Germinal center (tissue), 1 donor: ENCODE data around the gene SLC17A2.

Source experiments
- DNase-seq: peaks from one replicate; pipeline ENCODE4 v3.0.0; 2012; ENCODE audit warnings: mixed read lengths, low spot score

The SLC17A2 gene, protein sequence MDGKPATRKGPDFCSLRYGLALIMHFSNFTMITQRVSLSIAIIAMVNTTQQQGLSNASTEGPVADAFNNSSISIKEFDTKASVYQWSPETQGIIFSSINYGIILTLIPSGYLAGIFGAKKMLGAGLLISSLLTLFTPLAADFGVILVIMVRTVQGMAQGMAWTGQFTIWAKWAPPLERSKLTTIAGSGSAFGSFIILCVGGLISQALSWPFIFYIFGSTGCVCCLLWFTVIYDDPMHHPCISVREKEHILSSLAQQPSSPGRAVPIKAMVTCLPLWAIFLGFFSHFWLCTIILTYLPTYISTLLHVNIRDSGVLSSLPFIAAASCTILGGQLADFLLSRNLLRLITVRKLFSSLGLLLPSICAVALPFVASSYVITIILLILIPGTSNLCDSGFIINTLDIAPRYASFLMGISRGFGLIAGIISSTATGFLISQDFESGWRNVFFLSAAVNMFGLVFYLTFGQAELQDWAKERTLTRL

DNA sequence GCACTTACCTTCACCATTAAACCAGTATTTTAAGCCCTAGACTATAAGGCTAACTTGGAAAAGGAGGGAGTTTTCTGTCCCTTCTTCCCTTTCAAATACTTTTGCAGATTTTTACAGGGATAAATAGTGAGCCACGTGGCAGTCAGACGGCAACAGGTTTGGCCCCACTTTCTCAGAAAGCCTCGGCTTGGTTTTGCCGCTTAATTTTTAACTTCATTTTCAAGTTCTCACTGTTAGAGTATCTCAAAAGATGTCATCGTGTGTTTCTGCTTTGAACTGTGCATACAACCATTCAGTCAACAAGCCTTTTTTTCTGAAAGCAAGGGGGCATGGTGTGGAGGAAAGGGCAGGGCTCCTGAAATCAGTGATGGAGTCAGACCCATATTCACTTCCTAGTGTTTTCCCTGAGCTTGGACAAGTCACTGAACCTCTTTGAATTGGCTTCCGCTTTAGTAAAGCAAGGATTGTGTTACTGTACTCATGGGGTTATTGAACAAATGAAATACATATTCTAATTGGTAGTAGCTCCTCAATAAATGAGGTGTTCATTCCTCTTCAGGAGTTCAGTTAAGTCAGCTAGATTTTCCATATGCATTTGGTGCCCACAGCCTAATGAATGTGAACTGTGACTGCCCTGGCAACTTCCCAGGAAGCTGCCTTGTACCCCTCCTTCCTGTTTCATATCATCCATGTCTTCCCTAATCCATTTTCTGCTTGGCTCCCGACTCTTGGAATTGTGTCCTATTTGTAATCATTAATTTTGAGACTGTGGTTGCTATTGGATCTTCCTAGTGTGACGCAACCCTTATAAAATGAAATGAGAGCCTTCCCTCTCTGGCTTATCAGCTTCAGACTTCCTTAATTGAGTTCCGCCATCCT, at the start of gene SLC17A2:
TSS of gene SLC17A2 (minus strand) at position 160 of the 879 bp plus-strand sequence. CDS start 4,895 bp downstream, outside the sequence.
- no peak for DNase-seq

DNA sequence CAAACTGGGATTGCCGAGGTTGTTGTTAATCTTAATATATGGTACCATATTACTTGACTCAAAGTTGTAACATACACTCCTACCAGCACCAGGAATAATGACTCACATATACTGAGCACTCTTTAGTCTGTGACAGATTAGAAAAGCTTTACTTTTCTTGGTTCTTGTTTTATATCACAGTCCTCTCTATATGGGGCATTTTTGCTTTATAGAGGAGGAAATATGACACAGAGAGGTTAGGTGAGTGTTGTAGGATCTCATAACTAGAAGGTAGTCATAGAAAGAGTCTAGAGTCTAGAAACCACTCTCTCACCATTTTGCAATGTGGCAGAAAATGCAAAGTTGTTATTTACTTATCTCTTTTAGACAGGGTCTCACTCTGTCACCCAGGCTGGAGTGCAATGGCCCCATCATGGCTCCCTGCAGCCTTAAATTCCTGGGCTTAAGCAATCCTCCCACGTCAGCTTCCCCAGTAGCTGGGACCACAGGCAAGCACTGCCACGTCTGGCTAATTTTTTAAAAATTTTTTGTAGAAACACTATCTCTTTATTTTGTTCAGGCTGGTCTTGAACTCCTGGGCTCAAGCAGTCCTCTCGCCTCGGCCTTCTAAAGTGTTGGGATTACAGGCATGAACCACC, 45.6 kb upstream of the SLC17A2 start:
- no peak for DNase-seq

DNA sequence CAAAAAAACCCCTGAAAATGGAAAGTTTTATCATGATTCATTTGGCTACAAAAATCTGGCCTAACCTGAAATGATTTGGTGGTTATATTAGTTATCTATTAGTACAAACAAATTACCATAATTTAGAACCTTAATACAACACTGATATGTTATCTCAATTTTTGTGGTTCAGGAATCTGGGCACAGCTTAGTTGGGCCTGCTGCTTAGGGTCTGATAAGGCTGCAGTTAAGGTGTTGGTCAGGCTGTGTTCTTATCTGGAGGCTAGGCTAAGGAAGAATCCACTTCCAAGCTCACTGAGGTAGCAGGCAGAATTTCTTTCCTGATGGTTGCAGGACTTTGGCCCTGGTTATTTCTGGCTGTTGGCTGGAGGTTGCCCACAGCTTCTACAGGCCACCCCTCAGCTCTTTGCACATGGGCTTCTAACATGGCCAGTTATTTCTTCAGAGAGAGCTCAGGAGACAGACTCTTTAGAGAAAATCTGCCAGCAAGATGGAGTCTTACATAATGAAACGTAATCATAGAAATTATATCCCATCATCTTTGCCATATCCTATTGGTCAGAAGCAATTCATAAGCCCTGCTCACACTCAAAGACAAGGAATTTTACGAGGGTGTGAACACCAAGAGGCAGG, 43.5 kb upstream of the SLC17A2 start:
- DNase-seq, result no peak

DNA sequence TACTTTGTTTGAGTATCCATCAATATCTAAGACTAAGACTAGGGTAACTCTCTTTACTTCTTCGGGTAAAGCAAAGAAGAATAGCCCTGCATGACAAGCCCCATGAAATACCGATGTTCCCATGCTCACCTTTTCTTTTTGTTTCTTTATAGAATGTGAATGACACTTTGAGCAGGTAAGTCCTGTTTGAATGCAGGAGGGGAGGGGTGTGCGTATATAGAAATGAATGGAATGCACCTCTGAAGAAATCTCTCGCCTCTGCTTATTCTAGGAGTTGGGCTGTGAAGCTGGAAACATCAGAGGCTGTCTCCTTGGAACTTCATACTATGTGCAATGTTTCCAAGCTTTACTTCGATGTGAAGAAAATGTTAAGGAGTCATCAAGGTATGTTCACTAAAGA, 42.4 kb upstream of the SLC17A2 start:
- DNase-seq, result no peak

DNA sequence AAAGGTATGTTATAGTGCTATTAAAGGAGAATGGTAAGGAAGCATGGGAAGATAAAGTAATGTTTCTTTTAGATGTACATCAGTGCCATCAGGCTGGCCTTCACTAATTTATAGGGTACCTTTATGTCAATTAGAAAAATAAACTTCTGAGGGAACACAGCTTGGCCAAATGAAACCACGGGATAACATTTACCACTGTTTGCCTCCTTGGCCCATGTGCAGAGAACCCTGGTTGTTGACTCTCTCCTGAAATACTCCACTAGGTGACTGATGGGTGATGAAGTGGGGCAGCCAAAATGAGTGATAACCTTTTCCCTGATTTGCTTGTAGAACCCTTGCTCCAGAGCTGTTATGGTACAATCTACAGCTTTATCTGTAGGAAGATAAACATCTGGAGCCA, 41.6 kb upstream of the SLC17A2 start:
- DNase-seq, result no peak

DNA sequence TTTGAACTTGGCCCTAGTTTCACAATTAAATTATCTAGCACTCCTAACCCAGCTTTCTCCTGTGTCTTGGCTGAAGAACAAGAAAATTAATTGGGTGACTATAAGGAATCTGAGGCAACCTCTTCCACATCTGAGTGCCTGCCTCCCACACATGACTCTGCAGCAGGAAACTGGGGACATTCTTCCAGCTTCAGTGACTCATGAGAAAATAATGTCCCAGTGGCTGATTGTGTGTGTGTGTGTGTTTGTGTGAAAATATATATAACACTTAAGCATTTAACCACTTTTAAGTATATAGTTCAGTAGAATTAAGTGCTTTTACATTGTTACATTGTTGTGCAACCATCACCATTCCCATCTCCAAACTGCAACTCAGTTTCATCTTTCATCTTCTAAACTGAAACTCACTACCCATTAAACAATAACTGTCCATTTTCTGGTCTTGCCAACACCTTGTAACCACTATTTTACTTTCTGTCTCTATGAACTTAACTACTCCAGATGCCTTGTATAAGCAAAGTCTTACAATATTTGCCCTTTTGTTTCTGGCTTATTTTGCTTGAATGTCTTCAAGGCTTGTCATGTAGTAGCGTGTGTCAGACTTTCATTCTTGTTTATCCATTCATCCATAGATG, 40.8 kb upstream of the SLC17A2 start:
- no peak for DNase-seq

DNA sequence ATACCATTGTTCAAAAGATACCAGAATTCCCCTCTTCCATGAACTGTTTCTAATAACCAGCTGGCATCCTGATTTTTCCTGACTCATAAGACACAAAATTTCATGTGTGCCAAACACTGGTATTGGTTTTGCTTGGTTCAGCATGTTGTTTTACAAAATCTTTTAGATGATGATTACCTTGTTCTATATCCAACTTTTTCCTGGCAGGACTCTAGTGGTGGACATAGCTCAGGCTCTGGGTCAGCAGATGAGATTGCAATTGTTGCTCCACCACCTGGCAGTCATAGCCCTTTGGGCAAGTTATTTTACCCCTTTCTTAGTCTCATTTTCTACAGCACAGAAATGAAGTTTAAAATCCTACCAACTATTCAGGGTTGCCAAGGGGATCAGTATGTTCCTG, 38.3 kb upstream of the SLC17A2 start:
- no peak for DNase-seq

DNA sequence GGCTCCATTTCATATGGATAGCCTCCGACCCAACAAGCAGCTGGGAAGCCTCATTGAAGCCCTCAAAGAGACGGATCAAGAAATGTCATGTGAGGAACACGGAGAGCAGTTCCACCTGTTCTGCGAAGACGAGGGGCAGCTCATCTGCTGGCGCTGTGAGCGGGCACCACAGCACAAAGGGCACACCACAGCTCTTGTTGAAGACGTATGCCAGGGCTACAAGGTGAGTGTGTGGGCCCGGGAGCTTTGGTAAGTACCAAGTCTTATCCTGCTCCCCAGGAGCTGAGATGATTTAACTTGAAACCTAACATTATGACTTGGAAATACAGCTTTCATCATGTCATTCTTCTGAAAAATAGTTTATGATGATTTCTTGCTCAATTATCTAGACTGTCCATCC, 36.2 kb upstream of the SLC17A2 start:
- no peak for DNase-seq

DNA sequence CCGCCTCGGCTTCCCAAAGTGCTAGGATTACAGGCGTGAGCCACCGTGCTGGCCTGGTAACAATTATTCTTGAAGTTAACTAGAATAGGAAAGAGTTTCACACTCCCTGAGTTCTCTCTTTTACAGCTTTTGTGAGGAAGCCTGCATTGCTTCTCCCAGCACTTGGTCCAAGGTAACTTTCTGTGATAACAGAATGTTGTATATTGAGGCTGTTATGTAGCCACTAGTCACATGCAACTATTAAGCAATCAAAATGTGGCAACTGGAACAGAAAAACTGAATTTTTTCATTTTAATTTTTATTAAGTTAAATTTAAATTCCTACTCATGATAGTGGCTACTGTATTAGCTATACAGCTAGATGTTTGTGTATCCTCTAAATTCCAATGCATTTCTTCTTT, 34.6 kb upstream of the SLC17A2 start:
- DNase-seq, result no peak

DNA sequence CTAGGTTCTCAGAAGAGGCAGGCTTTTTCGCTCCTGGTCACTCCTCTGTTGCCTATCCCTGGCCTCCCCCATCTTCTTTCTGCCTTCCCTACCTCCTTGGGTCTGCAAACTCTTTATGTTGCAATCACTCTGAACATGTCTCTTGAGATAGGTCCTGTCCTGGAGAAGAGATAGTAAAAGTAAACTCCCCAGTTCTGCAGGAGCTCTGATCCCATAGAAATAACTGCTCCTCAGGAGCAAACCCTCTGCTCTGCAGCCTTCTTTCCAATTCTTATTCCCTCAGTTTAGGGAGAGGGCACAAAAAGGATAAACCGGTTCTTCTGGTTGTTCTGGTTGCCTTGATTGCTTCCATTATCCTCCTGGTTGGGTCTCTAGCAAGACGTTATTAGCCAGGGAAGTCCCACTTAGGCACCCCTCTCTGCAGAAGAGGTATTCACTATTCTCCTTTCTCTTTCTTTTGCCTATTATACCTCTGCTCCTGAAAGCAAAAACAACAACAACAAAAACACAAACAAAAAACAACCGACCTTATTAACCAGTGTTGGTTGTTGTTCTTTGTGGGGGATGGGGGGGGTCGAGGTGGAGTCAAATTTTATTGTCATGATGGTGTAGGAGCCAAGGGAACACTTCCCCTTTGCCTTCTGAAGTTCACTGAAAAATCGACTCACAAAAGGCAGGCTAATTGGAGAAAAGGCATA, 33.1 kb upstream of the SLC17A2 start:
- peak; percentile 19 for DNase-seq

DNA sequence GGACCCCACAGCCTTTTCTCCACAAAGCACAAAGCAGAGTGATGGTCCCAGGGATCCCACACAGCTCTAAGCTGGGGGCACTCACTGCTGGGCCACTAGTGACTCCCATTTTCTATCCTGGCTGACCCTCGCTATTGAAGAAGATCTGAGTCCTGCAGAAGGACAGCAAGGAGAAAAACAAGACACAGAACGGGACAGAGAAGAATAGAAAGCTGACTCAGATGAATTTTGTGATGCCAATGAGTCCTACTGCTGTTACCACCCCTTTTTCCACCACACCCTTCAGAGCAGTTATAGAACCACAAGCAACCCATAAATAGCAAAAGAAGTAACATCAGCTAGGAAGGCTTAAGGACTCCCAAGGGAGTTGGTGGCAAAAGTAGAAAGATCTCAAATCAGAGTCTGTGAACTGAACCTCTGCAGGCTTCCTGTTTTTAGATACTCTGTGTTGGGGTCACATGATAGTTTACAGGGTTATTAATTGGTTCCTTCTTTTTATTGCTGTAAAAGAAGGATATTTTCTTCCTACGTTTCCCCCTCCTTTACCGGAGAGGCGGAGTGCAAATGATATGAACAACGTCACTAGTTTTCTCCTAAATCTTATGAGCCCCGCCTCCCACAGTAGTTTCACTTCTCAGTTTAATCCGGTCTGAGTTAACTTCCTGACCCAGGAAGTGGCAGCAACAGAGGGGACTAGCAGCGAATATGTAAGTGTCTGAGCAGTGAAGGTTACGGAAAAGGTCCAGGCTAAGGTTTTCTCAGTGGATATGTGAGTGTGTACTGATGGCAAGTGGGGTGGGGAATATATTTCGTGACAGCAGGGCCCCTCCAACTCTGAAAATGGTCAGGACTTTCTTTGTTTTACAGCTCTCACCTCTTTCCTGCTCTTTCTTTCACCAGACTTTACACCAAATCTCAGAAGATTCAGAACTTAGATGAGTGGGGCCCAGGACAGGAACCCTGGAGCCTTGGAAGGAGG, 31.9 kb upstream of the SLC17A2 start, which contains the start of gene TRIM38:
TSS of gene TRIM38 (plus strand) at position 654 of the 979 bp plus-strand sequence. CDS start 3,721 bp downstream, outside the sequence.
- peak; percentile 89 for DNase-seq

DNA sequence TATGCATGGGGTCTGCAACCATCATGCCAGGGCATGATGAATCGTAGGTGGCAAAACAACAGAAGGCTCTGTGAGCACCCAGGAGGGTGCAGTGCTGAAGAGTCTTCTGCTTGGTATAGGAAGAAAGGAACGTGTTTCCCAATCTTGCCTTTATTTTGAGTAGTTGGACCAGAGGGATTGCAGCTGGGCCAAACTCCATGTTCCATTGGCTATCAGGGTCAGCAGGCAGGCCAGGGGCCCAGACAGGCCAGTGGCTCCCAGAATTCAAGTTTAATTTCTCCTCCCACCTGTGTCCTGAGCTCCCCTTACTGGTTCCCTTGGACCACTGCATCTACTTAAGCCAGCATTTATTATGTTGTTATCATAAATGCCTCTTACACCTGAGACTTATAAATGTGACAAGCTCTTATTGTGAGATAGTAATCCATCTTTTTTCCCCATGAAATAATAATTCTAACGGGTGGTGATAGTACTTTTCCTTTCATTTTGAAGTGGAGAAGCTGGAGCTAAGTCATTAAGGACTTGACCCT, 31.2 kb upstream of the SLC17A2 start:
- DNase-seq, result peak; percentile 5

DNA sequence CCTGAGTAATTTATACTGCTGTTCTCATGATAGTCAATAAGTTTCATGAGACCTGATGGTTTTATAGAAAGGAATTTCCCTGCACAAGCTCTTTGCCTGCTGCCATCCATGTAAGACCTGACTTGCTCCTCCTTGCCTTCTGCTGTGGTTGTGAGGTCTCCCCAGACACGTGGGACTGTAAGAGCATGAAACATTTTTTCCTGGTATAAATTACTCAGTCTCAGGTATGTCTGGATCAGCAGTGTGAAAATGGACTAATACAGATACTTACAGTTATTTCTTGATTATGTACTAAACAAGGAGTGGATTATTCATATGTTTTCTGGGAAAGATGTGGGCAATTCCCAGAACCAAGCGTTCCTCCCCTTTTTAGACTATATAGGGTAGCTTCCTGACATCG, 30.2 kb upstream of the SLC17A2 start:
- DNase-seq, result no peak

DNA sequence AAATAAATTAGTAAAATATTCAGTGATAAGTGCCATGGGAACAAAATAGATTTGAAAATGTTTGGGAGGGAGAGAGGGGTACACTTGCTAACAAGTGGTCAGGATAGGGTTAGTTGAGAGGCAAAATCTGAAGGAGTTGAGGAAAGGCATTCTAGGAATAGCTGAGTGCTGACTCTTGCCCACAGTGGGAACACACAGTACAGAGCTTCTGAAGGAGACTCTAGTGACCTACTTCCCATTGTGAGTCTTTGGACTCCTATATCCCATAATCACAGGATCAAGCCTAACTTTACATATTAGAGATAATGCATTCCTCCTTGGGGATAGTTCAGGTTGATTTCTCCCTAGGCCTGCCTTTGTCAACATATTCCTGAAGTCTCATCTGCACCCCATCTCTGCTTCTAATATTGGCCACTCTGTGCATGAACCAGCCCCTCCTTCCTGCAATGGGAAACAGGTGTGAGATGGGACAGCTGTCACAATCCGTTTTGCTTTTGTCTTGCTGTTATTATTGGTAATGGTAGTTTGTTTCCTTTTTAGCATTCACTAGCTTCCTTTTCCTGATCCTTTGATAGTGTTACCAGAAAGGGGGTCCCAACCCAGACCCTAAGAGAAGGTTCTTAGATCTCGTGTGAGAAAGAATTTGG, 29.5 kb upstream of the SLC17A2 start:
- DNase-seq, result no peak

DNA sequence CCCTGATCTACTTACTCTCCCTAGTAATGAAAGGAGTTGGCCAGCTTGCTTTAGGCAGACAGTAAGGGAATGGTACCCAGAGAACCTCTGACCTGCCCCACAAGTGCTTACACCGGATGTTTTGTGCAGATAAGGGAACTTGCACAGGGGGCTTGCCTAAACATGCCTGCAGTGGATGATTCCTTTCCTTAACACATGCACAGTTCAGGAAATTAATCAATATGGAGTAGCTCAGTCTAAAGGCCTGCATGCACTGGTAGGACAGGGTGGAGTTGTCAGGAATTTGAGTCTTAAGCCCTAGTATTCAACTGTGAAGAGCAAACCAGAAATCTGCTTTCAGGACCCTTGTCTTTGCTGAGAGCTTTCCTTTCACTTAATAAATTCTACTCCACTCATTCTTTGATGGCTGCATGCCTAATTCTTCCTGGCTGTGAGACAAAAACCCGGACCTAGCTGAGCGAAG, 28.2 kb upstream of the SLC17A2 start:
- no peak for DNase-seq

DNA sequence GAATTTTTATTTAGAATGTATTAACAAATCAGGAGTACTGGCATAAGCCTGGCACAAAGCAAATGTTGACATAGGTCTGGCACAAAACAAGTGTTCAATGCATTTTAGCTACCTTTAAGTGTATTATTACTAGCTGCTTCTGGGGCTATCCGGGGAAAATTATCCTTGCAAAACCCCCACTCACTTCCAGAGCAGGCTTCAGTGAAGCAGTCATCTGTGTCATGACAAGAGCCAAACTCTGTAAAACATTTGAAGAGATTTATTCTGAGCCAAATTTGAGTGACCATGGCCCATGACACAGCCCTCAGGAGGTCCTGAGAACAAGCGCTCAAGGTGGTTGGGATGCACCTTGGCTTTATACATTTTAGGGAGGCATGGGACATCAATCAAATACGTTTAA, 25.7 kb upstream of the SLC17A2 start:
- DNase-seq, result no peak

DNA sequence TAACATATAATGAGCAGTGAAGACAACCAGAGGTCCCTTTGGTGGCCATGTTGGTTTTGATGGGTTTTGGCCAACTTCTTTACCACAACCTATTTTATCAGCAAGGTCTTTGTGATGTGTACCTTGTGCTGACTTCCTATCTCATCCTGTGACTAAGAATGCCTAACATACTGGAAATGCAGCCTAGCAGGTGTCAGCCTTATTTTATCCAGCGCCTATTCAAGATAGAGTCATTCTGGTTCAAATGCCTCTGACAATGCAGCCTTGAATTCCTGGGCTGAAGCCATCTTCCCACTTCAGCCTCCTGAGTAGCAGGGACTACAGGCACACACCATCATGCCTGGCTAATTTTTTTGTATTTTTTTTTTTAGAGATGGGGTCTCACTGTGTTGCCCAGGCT, 24.3 kb upstream of the SLC17A2 start:
- DNase-seq, result no peak

DNA sequence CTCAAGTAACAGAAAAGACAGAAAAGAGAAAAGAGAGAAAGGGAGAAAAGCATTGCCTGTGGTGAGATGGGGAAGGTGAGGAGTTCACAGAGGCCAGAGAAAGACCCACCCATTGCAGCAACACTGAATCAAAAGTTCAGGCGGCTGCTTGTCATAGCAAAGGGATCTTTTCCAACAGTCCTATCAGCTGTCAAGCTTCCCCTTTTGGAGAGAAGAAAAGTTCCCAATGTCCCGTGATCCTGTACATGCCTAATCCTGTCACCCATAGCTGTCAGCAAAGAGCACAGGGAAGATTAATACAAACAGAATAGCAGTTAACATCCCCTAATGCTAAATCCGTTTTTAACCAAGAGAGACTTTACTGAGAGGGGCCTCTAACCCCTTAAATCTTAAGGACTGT, 23.2 kb upstream of the SLC17A2 start:
- no peak for DNase-seq

DNA sequence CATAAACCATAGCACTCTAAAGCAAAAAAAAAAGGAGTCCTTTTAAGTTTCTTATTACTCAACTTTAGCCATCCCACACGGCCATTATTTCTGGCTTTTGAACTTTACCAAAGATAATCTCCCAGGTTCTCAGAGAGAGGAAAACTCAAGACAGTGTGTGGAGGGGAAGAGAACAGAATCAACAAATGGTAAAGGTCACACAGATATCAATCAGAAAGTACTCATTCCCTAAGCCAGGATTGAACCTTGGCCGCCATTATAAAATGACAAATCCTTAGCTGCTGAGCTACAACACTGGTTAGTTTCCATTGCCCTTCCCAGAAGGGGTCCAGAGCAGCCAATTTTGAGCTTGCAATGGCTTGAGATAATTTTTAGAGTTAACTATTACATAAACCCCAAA, 22.0 kb upstream of the SLC17A2 start:
- DNase-seq, result no peak
